ENCODE measurements around the gene DENND11.

GRCh38 chr7:141737118-141737835, 35.3 kb upstream of the DENND11 start:
- TF ChIP-seq CTCF (IDR thresholded peaks at IDR 0.05), result no peak
- no peak for TF ChIP-seq POLR2A (IDR thresholded peaks at IDR 0.05)
